ENCODE results near the gene ST6GALNAC4.
A peak's percentile ranks its signal among the peaks of the same experiment; 100 is the strongest.

DNA sequence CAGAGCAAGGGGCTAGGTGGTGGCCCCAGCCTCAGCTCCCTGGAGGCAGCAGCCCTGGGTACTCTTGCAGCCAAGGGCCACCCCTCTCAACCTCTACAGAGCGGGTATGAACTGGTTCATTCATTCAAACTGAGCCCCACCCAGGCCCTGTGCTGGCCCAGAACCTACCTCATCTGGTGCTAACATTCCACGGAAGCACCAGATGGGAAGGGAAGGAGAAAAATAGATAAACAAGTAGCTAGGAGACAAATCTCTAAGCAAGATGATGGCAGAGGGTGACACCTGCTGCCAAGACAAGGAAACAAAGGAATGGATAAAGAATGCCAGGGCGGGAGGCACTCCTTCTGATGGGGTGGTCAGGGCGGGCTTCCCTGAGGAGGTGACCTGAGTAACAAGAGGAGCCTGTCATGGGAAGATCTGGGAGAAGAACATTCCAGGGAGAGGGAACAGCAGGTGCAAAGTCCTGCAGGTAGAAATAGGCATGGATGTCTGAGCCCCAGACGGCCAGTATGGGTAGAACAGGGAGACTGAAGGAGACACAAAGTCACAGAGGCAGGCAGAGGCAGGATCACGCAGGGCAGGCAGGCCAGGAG, 6.1 kb downstream of the ST6GALNAC4 start:
- no peak for TF ChIP-seq POLR2A (IDR thresholded peaks at IDR 0.05)
- TF ChIP-seq, protein P1, sequence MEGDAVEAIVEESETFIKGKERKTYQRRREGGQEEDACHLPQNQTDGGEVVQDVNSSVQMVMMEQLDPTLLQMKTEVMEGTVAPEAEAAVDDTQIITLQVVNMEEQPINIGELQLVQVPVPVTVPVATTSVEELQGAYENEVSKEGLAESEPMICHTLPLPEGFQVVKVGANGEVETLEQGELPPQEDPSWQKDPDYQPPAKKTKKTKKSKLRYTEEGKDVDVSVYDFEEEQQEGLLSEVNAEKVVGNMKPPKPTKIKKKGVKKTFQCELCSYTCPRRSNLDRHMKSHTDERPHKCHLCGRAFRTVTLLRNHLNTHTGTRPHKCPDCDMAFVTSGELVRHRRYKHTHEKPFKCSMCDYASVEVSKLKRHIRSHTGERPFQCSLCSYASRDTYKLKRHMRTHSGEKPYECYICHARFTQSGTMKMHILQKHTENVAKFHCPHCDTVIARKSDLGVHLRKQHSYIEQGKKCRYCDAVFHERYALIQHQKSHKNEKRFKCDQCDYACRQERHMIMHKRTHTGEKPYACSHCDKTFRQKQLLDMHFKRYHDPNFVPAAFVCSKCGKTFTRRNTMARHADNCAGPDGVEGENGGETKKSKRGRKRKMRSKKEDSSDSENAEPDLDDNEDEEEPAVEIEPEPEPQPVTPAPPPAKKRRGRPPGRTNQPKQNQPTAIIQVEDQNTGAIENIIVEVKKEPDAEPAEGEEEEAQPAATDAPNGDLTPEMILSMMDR (IDR thresholded peaks at IDR 0.05) = peak in 1 of 3 experiments; percentile 21
